Measurements from ENCODE around the gene NHLH1.

NHLH1 gene

DNA sequence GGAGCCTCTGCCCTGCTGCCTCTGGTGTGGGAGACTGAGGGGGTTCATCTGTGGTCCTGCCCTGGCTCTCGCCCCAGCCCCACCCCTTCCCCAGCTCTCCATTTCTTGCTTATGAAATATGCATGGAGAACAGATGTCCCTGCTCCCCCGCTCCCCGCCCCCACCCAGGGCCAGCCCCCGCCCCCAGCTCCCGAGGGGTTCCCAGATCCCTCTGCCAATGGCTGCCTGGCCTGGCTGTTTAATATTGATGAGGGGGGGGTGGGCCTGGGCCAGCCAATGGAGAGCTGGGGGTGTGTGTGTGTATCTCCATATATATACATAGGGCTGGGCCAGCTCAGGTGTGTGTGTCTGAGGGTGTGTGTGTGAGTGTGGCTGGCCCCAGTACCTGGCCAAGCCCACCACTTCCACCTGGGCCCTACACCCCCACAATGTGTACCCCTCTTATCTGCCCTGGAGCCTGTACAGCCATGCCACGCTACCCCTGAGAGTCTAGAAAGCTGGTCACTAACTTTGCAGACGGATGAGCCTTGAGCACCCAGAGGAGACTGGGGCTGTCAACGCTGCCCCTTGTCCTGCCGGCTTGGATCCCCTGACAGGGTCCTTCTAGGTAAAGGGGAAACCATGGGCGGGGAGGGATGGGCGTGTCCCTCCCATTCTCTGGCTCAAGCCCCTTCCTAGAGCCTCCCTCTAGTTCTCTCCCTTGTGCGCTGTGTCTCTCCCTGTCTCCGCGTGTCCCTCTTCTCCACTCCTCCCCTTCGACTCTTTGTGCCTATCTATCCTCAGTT is at the start of gene NHLH1:
TSS of gene NHLH1 (plus strand) at position 341 of the 785 bp plus-strand sequence. CDS start 3,661 bp downstream, outside the sequence.
- DNase-seq (ENCODE audit: insufficient read length, low spot score) (no peak), FAIRE-seq (no peak)

DNA sequence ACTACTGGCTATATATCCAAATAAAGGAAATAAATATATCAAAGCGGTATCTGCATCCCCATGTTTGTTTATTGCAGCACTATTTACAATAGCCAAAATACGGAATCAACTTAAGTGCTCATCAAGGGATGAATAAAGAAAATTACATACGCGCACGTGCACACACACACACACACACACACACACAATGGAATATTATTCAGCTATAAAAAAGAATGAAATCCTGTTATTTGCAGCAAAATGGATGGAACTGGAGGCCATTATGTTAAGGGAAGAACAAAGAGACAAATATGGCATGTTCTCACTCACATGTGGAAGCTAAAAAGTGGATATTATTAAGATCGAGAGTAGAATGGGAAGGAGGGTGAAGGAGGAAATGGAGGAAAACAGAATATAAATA is 44.0 kb upstream of the NHLH1 start:
- FAIRE-seq (no peak), DNase-seq (ENCODE audit: insufficient read length, low spot score) (no peak)

DNA sequence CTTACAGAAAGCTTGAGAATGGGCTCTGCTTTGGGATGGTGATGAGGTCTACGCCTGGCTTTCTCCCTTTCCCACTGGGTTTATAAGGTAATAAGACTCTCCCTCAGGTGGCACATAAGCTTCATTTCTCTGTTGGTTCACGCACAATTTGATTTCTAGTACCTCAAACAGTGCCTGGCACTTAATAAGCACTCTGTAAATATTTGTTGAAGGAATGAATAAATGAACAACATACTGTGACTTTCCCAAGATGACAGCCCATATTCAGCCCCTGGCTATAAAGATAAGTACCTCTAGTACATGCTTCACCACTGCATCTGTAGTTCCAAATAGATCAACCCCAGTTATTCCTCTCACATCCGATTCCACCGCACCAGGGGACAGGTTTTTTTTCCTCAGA is 41.6 kb upstream of the NHLH1 start:
- DNase-seq (ENCODE audit: insufficient read length, low spot score) = no peak
- FAIRE-seq = no peak

DNA sequence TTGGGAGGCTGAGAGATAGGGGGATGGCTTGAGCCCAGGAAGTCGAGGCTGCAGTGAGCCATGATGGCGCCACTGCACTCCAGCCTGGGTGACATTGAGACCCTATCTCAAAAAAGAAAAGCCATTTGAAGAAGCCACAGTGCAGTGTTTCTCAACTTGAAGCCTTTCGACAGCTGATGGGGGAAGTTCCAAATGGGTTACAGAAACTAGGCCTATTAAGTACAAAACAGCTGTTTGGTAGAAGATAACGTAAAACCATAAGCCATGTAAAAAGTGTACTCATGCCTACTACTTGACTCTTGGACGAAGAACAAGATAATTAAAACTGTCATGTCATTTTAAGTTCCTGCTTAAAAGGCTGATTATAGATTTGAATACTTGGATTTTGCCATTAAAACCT is 40.5 kb upstream of the NHLH1 start:
- FAIRE-seq (no peak), DNase-seq (ENCODE audit: insufficient read length, low spot score) (no peak)

DNA sequence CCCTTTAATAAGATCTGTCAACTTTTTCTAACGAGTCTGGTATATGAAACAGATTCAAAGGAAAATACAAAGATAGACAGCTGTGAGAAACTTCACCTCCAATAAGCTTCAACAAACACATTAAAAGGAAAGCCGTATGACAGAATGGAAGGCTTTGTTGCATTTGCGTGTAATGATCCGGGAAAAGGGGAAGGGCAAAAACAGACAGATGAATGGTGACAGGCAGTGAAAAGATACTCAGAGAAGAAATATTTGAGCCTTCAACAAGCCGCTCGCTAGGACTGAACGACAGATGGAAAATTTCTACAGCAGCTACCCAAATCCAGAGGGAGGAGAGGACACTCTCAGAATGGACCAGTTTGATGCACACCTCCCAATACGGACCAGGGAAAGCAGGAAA is 38.7 kb upstream of the NHLH1 start:
- FAIRE-seq (no peak), DNase-seq (ENCODE audit: insufficient read length, low spot score) (no peak)

DNA sequence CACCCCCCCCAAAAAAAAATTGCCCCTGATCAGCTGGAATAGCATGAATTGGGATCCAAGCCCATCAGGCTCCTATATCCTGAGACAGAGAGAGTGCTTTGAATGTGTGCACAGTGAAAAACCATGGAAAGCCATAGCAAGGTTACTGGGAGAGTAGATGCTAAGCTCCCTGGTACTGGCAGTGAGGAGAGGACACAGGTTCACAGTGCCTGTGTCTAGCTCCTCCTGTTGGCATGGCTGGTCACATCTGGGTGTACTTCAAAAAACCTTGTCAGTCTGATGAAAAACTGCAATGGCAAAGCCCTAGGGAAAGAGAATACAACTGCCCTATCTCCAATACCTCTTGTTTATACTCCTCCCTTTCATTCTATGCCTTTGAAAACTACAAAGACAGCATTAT is 36.8 kb upstream of the NHLH1 start:
- DNase-seq (ENCODE audit: insufficient read length, low spot score) = no peak
- FAIRE-seq = no peak

DNA sequence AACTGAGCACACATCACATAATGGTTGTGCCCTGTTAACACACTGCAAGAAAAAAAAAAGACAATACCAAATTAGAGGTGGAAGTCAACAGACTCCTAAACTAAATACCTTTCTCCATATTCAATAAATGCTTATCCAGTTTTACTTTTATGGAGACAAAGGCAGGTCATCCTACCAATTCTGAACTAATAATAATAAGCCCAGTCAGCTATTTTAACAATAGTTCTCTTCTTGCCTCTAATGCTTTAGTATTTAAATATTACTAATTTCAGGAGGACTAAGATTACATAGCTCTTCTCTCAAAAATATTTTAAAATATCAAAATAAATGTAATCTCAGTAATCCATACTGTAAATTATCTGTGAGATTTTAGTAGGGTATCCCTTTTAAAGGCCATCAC is 34.4 kb upstream of the NHLH1 start:
- FAIRE-seq (no peak), DNase-seq (ENCODE audit: insufficient read length, low spot score) (no peak)

DNA sequence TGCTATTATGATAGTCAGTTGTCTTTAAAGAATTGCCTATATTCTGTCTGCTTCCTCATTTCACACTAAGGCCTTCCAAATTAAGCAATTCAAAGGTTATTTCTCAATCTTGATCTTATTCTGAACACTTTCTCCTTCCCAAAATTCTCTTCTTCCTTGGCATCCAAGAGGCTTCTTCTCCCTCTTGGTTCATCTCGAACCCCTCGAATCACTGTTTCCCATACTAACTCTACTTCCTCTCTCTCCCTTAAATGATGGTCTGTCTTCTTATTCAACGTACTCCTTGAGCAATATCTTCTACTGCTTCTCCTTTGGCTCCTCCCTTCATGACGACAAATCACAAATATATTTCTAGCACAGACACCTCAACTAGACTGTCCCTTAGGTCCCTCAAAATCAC is 28.3 kb upstream of the NHLH1 start:
- FAIRE-seq (no peak), DNase-seq (ENCODE audit: insufficient read length, low spot score) (no peak)

DNA sequence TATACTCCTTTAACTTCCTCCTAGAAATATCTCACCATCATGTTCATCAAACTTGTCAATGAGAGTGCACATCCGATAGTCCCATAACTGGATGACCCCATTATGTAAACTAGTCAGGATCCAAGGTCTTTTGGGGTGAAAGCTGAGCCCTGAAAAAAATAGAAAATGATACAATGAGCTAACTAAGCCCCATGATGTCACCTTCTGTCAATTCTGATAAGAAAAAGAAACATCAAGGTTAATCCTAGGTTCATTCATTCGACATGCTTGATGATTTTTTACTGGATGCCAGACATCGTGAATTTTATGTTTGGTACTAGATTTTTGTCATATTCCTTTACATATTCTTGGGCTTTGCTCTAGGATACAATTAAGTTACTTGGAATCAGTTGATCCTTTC is 26.7 kb upstream of the NHLH1 start:
- FAIRE-seq = peak; percentile 72
- no peak for DNase-seq (ENCODE audit: insufficient read length, low spot score)

DNA sequence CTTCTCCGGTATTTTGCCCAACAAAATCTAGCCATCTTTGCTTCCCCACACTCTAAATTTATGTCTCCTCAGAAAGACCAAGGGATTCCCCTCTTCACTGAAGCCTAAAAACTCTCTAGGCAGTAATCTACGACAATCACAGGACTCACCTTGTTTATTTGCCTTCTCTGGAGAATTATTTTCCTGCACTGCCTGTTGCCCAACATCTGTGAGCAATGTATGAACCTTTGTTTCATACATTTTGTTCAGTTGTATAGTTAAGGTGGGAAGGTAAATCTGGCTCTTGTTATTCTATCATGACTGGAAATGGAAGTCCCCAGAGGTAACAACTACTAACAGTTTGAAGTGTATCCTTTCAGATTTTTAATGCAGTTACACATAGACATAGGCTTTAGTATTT is 26.0 kb upstream of the NHLH1 start:
- DNase-seq (ENCODE audit: insufficient read length, low spot score) = no peak
- FAIRE-seq = no peak

DNA sequence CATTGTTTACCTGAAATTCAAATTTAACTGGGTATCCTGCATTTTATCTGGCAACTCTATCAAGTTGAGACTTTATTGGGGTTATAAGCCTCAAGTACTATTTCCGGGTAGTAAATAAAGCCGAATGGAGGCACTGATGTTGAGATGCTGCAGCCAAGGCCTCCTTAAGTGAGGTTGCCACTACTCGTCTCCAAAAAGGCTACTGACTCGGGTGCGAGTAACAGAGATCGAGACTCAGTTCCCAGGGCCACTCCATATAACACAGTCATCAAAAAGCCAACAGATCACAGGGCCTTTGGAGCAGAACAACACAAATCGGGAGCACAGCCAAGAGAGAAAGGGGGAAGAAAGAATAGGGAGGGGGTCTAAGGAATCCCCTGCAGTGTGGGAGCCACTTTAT is 24.3 kb upstream of the NHLH1 start:
- DNase-seq (ENCODE audit: insufficient read length, low spot score) (no peak), FAIRE-seq (no peak)

DNA sequence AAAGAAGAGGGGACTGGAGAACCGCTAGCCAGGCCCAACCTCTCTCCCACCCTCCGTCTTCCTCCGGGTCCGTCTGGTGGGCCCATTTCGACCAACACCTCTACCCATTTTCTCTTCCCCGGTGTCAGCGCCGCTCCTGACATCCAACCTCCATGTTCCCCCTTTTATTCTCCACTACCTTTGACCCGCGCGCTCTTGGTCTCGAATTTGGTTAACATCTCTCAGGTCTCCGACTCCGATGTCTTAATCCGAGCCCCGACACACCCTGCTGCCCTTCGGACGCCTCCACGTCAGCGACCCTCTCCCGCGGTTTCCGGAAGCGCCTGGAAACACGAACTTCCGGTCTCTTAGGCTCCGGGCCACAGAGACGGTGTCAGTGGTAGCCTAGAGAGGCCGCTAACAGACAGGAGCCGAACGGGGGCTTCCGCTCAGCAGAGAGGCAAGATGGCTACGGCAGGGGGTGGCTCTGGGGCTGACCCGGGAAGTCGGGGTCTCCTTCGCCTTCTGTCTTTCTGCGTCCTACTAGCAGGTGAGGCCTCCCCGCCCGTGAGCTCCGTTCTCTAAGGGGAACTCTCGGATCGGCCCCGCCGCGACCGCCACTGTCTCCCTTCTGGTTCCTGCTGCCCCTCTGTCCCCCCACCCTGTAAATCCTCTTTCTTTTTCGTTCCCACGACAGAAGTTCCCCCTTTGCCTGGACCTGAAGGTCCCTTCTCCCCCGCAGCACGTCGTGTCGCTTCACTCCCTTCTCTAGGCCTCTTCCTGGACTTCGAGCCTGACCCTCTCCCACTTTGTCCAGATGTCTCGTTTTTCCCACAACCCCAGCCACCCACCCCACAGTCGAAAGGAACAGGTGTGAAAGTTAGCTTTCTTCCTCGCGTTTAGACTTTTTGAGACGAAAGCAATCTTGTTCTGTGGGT is 23.7 kb upstream of the NHLH1 start, which contains the start of the genes COPA and NCSTN:
TSS of gene COPA (minus strand) at position 298 of the 917 bp plus-strand sequence. CDS start at position 218, 80 bp downstream.
TSS of gene NCSTN (plus strand) at position 431 of the 917 bp plus-strand sequence. CDS start at position 445, 14 bp downstream.
- DNase-seq (ENCODE audit: insufficient read length, low spot score) = peak; percentile 80
- FAIRE-seq = peak; percentile 98

DNA sequence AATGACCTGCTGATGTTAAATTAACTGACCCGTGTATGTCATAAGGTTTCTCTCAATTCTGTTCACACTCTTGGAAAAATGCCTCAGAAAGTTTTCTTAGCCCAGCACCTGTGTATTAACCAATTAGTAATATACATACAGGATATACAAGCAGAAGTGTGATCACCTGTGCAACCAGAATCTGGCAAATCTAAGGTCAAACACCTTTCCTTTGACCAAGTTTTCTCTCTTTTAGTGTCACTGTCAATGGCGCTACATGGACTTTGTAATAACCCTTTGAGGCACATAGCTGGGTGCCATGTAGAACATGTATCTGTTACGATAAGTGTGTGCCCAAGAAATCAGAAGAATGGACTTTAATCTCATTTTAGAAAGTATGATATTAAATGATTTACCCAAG is 22.6 kb upstream of the NHLH1 start:
- DNase-seq (ENCODE audit: insufficient read length, low spot score) = no peak
- FAIRE-seq = no peak

DNA sequence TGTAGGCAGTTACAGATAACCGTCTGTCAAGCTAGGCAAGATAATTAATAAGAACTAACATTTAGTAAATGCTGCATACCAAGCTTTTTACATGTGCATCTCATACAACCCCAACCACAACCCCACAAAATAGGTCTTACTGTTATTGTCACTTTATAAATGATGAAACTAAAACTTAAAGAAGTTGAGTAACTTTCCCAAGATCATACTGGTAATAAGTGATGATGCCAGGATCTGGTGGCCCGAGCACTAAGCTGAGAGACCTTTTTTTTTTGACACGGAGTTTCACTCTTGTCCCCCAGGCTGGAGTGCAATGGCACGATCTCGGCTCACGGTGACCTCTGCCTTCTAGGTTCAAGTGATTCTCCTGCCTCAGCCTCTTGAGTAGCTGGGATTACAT is 21.9 kb upstream of the NHLH1 start:
- DNase-seq (ENCODE audit: insufficient read length, low spot score) (no peak), FAIRE-seq (no peak)

DNA sequence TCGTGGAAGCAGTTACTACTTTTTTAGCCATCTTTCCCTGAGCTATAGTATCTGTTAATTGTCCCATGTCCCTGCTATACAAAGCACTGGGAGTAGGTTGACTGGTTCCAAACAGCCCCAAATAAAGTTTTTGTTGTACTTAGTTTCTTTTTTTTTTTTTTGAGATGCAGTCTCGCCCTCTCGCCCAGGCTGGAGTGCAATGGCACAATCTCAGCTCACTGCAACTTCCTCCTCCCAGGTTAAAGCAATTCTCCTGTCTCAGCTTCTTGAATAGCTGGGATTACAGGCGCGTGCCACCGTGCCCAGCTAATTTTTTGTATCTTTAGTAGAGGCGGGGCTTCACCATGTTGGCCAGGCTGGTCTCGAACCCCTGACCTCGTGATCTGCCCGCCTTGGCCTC is 20.4 kb upstream of the NHLH1 start:
- FAIRE-seq = no peak

DNA sequence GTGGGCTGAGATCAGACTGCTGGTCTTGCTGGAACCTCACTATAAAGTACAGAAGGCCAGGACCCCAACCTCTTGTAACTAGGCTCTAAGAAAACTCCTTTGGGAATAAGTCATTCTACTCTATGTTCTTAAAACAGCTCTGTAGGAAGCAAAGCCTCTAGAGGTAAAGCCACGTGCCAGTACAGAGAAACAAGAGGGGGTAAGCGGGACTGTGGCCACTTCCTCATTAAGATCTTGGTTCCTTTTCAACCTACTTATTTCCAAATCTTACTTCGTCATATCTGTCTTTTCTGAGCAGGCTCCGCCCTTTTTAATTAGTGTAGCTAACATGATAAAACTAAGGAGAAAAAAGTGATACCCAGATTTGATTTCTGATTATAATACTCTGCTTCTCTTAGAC is 19.9 kb upstream of the NHLH1 start:
- peak; percentile 86 for FAIRE-seq
- no peak for DNase-seq (ENCODE audit: insufficient read length, low spot score)

More for the DNA sequence above, 20.4 kb upstream of the NHLH1 start:
- DNase-seq (ENCODE audit: insufficient read length, low spot score) = no peak

DNA sequence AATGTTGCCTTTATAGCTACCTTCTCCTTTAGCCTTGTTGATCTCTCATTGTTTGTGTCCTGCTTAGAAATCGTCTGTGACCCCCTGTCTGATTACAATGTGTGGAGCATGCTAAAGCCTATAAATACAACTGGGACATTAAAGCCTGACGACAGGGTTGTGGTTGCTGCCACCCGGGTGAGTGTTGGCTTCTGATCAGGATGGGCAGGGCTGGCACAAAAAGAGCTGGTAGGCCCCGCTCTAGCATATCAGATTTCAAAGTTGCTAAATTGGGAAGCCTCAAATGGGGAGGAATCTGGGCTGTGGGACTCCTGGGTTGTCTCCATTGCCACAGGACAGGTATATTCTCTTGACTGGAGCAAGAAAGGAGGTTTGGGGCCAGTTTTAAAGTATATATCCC is 15.2 kb upstream of the NHLH1 start:
- DNase-seq (ENCODE audit: insufficient read length, low spot score) = no peak
- FAIRE-seq = no peak

DNA sequence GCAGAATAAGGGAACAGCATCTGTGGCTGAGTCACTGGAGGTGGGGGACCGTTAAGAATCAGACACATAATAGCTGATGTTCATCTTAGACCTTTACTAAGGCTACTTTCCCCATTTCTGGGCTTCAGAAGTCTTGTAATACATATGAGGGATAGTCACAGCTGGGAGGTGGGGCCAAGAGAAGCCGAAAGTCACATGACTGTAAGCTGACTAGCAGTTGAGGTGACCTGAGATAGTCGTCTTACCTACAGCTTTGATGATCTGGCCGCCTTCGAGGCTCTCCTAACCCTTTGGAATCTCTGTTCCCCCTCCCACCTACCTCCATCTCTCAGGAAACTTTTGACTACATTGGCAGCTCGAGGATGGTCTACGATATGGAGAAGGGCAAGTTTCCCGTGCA is 14.3 kb upstream of the NHLH1 start:
- FAIRE-seq = no peak
- no peak for DNase-seq (ENCODE audit: insufficient read length, low spot score)

DNA sequence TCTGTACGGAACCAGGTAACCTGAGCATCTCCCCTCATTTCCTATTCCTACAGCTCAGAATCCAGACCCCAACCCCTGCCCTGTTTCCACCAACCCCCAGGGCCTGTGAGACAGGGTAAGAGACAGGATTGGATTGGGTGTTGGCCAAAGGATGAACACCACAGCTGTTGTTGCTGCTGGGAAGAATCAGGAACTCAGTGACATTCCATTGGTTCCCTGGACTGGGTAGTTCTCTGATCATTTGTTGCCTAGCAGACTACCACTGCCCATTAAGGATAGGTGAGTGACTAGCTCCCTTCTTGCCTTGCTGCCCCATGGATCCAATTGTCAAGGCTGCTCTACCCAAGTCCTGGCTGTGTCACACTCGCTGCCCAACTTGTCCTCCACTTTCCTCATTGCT is 13.6 kb upstream of the NHLH1 start:
- FAIRE-seq (peak; percentile 31), DNase-seq (ENCODE audit: insufficient read length, low spot score) (no peak)

DNA sequence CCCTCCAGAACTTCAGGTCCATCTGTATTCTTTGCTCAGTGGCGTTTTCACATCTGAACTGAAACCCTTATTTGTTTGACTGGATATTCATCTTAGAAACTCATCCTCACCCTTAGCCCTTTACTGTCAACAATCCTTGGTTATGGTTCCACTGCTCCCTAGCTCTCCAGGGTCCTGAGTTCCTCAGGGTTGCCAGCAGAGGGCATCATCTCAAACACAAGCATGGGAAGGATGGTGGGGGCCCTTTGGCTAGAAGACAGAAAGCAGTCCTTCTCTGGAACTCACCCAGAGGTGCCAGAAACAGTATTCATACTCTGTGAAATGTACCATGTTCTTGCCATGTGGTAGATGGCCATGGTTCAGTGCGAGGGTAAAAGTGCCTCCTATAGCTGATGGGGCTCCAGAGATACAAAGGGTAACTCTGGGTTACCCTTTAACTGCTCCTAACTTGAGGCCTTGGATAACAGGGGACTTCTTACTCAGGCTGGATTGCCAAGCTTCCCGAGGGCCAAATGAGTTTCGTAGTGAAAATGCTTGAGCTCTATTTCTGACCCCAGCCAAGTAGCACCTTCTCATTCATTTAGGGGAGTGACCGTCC is 12.4 kb upstream of the NHLH1 start:
- FAIRE-seq (no peak), DNase-seq (ENCODE audit: insufficient read length, low spot score) (no peak)

DNA sequence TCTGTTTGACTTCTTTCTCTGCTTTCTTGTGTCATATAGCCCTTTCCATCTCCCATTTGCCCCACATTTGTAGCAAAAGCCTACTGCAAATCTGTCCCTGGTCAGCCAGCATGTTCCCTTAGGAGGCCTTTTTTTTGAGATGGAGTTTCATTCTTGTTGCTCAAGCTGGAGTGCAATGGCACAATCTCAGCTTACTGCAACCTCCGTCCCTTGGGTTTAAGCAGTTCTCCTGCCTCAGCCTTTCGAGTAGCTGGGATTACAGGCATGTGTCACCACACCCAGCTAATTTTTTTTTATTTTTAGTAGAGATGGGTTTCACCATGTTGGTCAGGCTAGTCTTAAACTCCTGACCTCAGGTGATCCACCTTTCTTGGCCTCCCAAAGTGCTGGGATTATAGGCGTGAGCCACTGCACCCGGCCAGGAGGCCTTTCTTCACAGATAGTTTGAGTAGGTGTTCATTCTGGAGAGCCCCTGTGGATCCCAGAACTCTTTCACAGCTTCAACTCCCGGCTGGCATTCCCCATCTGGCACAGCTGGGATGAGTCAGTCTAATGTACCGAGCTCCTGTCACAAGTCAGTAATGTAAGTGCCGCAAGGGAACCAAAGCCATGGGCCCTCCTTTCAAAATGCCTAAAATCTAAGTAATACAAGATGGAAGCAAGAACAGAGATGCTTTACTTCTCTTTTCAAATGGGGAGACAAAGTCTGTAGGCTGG is 9.4 kb upstream of the NHLH1 start:
- FAIRE-seq = no peak
- no peak for DNase-seq (ENCODE audit: insufficient read length, low spot score)
